ENCODE measurements around the gene F8. TPM values are rescaled to one million over a fixed set of nuclear protein-coding genes. Genes with fewer than 3 reads are reported as not detected.

Gene F8
- total and polyA plus RNA-seq, 2 of the 4 experiments (the other 2 are of a cell fraction): 1.4 to 1.5 TPM

GRCh38 chrX:154840856-154841255 is 181.7 kb downstream of the F8 start:
- Histone ChIP-seq H3K4me3 (ENCODE audit: insufficient read depth, low read depth, low read length) (no peak overlapping the region), H3K4me1 (ENCODE audit: control insufficient read depth, insufficient read depth, low read length) (no peaks in the 10 kb centered on the region), H3K14ac (replicated peaks; ENCODE audit: low read depth, low read length) (no peak overlapping the region), H3K9ac (ENCODE audit: low read depth, low read length) (no peak overlapping the region), H3K4me2 (ENCODE audit: low read depth, low read length) (no peak overlapping the region), H3K9me3 (ENCODE audit: control insufficient read depth, insufficient read depth, low read length) (no peaks in the 10 kb centered on the region), H2AK5ac (ENCODE audit: low read depth, low read length) (no peak overlapping the region), H3K9me1 (ENCODE audit: insufficient read depth, low read length) (no peaks in the 10 kb centered on the region), H4K20me1 (ENCODE audit: insufficient read depth, low read length) (no peaks in the 10 kb centered on the region), H4K91ac (ENCODE audit: insufficient read depth, low read depth, low read length) (no peak overlapping the region; the same call in 1 of the 2 replicates), H3K4ac (ENCODE audit: low read depth, low read length) (no peak overlapping the region), H2BK15ac (ENCODE audit: low read depth, low read length) (no peak overlapping the region), H3K27me3 (ENCODE audit: control insufficient read depth, insufficient read depth, low read length) (no peaks in the 10 kb centered on the region), H2BK120ac (ENCODE audit: low read depth, low read length) (no peak overlapping the region), H3K79me1 (ENCODE audit: low read depth in 1 of 2, low read length in 2 of 2) (no peaks in the 10 kb centered on the region), H2BK20ac (ENCODE audit: low read depth, low read length) (no peak overlapping the region), H4K5ac (ENCODE audit: low read depth, low read length) (no peak overlapping the region), H4K8ac (ENCODE audit: low read depth in 2 of 2, low read length in 2 of 2) (no peak overlapping the region), H3K36me3 (ENCODE audit: control insufficient read depth, insufficient read depth, low read length) (no peaks in the 10 kb centered on the region), H2BK5ac (ENCODE audit: low read depth, low read length, poor library complexity, severe bottlenecking) (no peak overlapping the region), H3K18ac (ENCODE audit: low read depth, low read length) (no peak overlapping the region), H3K23ac (ENCODE audit: low read depth, low read length) (no peak overlapping the region), H2AFZ (replicated peaks; ENCODE audit: low read length, poor library complexity) (no peak overlapping the region), H2AK9ac (replicated peaks; ENCODE audit: low read depth, low read length, poor library complexity) (no peak overlapping the region), H3K56ac (ENCODE audit: extremely low read depth, insufficient read depth, low read length) (no peak overlapping the region), H3K27ac (ENCODE audit: insufficient read depth, low read length) (no peak overlapping the region)
- intact Hi-C loops (cut with micrococcal nuclease): loop anchor here (1.0 to 2.0 kb wide), 2 partner anchors 62 to 93 kb away; no protein-coding TSS in a partner anchor
- TF ChIP-seq MAZ (IDR thresholded peaks at IDR 0.05; ENCODE audit: borderline replicate concordance, low read depth, low read length) (no peak), ELK1 (IDR thresholded peaks at IDR 0.05; ENCODE audit: borderline replicate concordance, low read depth, low read length) (no peak), FOS (IDR thresholded peaks at IDR 0.05; ENCODE audit: low read depth, low read length) (no peak), SMC3 (IDR thresholded peaks at IDR 0.05; ENCODE audit: low read depth, low read length) (peak; percentile 68), BHLHE40 (IDR thresholded peaks at IDR 0.05; ENCODE audit: low read depth, low read length) (no peak), MAFK (IDR thresholded peaks at IDR 0.05; ENCODE audit: low read depth, low read length) (no peak), NFE2L2 (IDR thresholded peaks at IDR 0.05; ENCODE audit: low read depth, low read length) (no peak), RFX5 (IDR thresholded peaks at IDR 0.05; ENCODE audit: low read depth, low read length) (no peak), MXI1 (IDR thresholded peaks at IDR 0.05; ENCODE audit: borderline replicate concordance, low read depth, low read length) (no peak), RAD21 (IDR thresholded peaks at IDR 0.05; ENCODE audit: low read length) (peak; percentile 84)
- TF ChIP-seq, protein P1, sequence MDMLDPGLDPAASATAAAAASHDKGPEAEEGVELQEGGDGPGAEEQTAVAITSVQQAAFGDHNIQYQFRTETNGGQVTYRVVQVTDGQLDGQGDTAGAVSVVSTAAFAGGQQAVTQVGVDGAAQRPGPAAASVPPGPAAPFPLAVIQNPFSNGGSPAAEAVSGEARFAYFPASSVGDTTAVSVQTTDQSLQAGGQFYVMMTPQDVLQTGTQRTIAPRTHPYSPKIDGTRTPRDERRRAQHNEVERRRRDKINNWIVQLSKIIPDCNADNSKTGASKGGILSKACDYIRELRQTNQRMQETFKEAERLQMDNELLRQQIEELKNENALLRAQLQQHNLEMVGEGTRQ (IDR thresholded peaks at IDR 0.05; ENCODE audit: low read depth, low read length): no peak
- TF ChIP-seq, protein P2, sequence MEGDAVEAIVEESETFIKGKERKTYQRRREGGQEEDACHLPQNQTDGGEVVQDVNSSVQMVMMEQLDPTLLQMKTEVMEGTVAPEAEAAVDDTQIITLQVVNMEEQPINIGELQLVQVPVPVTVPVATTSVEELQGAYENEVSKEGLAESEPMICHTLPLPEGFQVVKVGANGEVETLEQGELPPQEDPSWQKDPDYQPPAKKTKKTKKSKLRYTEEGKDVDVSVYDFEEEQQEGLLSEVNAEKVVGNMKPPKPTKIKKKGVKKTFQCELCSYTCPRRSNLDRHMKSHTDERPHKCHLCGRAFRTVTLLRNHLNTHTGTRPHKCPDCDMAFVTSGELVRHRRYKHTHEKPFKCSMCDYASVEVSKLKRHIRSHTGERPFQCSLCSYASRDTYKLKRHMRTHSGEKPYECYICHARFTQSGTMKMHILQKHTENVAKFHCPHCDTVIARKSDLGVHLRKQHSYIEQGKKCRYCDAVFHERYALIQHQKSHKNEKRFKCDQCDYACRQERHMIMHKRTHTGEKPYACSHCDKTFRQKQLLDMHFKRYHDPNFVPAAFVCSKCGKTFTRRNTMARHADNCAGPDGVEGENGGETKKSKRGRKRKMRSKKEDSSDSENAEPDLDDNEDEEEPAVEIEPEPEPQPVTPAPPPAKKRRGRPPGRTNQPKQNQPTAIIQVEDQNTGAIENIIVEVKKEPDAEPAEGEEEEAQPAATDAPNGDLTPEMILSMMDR (conservative IDR thresholded peaks at IDR 0.05; ENCODE audit: low read depth, low read length): peak; percentile 75
- ChIA-PET CTCF (interaction anchor here (1.0 kb wide), 1 partner anchor 77 kb away, joined by 3 read pairs; no protein-coding TSS in a partner anchor), POLR2A (ENCODE audit: unreplicated experiment) (no interaction called here)
- WGBS, 2 experiments (ENCODE audit: extremely low coverage in 2 of 2, insufficient read length in 1 of 2): no CpG with 5 or more reads among the region's 2 CpGs
- no TSS peak for BruUV-seq (replicated peaks)
- in situ Hi-C loops (cut with MboI; ENCODE audit: low sequenced_read_pairs): no loop called here
- ATAC-seq (ENCODE audit: low read depth): peak; percentile 74
- peak; percentile 70 for DNase-seq
- dilution Hi-C loops (cut with HindIII; ENCODE audit: low sequenced_read_pairs, unreplicated experiment): no loop called here
